Stimulated activated CD8-positive, alpha-beta memory T cell treated with anti-CD3 and anti-CD28 coated beads, Interleukin-12 subunit alpha, Interleukin-12 subunit beta, amount 100 ng/mL, for 1 hour (primary cell): Measurements from ENCODE around the gene CHRNA7.

Experiments used
- DNase-seq: peaks from one replicate; pipeline ENCODE4 v3.0.0-alpha.2; 2020; ENCODE audit warnings: low read depth

Gene CHRNA7

DNA sequence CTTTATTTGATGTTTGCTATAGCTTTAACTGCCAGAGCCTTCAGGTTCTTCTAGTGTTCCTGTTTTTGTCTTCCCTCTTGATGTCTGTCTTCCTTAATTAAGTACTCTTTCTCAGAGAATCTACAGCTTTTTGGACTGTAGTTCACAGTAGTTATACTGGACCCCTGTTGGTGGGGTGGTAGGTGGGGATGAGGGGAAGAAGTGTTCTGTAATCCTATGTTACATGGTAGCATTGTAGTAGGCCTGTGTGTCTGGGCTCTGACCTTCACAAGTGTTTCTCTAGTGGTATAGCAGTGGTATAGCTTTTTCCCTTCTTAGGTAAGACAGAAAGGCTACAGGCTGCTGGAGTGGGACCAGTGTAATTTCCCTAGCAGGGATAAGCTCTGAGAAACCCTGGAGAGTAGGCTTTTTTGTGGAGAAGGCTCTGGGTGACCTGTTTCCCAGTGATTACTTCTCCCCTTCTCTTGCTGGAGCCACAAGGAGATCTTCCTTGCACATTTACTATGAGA, 59.6 kb downstream of the CHRNA7 start:
- DNase-seq: no peak

- DNase-seq: no peak
These were observed 61.4 kb downstream of the CHRNA7 start for GRCh38 chr15:32091505-32092380.

GRCh38 chr15:32096213-32096612, 65.9 kb downstream of the CHRNA7 start:
- no peak for DNase-seq

- no peak for DNase-seq
These were observed 66.8 kb downstream of the CHRNA7 start for GRCh38 chr15:32096916-32097617.

GRCh38 chr15:32098033-32098432, 67.7 kb downstream of the CHRNA7 start:
- no peak for DNase-seq

GRCh38 chr15:32099097-32099785, 68.9 kb downstream of the CHRNA7 start:
- no peak for DNase-seq

DNA sequence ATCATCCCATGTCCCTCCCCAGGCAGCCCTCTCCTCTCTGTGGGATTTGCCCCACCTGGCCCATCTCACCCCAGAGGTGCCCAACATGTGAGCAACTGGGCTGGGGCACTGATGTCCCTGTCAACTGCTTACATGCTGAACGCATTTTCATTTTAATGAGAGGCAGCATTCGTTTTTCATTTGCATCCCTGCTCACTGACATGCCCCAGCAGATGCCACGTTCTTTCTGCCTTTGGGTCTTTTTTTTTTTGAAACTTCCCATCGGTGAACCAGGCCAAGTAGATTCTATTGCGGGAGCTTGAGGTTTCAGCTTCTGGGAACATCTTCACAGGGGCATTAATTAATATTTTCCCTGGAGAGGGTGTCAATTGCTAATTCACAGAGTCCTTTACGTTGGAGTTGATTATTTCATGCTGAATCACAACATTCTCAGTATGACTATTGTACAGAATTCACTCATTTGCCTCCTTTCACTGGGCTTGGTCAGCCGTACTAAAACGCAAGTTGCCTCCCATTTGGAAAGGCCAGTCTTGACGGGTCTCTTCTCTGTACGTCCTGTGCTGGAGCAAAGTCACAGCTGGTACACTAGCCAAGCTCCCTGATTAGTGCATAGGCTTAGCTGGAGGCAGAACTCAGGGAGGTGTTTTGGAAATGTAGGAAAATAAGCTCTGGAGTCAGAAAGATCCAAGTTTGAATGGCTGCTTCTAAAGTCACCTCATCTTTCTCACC, 69.8 kb downstream of the CHRNA7 start:
- no peak for DNase-seq

DNA sequence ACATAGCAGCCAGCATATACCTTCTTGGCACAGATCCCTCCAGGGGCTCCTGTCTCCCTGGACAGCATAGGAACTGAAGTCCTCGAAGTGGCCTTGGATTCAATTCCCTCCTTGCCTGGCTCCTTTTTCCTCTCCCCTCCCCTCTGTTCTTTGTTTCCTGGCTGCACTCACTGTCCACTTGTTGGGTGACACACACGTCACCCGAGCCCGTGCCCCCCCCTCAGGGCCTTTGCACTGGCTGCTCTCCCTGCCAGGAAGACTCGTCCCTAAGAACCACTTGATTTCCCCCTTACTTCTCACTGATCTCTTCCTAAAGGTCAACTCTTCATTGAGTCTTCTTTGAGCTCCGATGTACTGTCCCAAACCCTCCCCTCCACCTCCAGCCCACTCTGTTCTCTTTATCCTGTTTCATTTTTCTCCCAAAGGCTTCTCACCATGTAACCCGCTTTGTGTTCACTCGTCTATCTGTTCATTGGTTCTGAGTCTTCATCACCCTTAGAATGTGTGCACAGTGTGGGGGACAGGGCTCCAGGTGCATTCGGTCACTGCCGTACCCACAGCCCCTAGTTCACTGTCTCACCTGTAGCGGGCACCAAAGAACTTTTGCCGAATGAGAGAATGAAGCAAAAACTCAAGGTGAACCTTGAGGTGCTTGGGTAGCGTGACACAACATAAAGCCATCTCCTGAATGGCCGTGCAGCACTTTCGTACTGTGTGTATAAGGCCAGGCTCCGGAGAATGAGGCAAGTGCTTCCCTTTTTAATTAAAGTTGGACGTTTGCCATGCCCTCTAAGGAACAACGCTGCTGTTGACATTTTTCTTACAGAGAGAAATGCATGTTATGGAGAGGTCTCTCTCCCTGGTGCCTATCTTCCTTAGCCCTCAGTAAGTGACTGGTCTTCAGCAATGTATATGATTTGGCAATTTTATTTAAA, 74.0 kb downstream of the CHRNA7 start:
- DNase-seq: no peak

- DNase-seq: no peak
These were observed 75.2 kb downstream of the CHRNA7 start for GRCh38 chr15:32105258-32106241.

DNA sequence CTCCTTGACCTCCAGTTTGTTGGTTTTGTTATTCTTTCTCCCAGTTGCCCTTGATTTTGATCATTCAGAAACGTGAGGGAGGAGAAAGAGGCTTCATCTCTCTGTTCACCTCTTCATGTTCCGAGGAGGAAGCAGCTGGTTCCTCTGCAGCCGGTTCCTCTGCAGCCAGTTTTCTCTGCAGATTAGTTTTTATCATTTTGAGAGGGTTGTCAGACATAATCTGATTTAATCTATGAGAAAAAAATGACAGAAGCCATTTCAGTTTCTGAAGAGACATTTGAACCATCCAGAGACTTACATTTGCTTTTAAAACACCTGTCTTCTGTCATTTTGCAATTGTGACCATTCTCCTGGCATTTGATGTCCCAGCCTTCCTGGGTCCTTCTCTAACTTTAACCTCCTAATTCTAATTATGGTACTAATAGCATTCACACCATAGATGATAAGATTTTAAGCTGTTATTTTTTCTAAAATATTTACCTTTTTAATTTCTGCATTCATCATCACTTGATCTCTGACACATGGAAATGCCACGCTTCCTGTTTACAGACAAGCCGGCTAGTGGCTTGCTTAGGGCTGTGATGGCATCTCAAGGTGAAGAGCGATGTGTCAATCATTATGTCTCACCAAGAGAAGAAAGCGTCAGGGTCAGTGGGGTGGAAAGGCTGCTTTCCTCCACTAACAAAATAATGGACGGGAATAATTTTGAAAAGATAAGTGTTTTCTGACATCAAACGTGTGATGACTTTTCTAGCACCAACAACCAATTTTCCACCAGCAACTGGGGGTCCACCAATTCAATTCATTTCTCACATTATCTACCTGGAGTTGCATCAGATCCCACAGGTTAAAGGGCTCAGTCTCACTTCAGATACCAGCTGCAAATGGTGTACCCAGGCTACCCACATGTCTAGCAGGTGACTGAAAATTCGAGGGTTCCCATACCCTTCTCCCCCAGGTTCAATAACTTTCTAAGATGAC, 76.4 kb downstream of the CHRNA7 start:
- no peak for DNase-seq

- DNase-seq: no peak
These were observed 77.3 kb downstream of the CHRNA7 start for GRCh38 chr15:32107477-32108080.

- no peak for DNase-seq
These were observed 78.3 kb downstream of the CHRNA7 start for GRCh38 chr15:32108661-32109060.

- DNase-seq: no peak
These were observed 81.8 kb downstream of the CHRNA7 start for GRCh38 chr15:32112101-32112500.

GRCh38 chr15:32113224-32113623, 82.9 kb downstream of the CHRNA7 start:
- no peak for DNase-seq

- no peak for DNase-seq
These were observed 86.8 kb downstream of the CHRNA7 start for GRCh38 chr15:32117122-32117521.

GRCh38 chr15:32119286-32119685, 89.0 kb downstream of the CHRNA7 start:
- no peak for DNase-seq

- DNase-seq: no peak
These were observed 89.5 kb downstream of the CHRNA7 start for GRCh38 chr15:32119694-32120330.
